GM23338 (cell line): ENCODE results near the gene OMP. TPM values are rescaled to one million over a fixed set of nuclear protein-coding genes. Genes with fewer than 3 reads are reported as not detected.

ENCODE experiments used
- ATAC-seq: fragments of 200-7000 bp; cut with Tn5 transposase; 3 replicates; pipeline ENCODE4 v1.9.1; 2020
- DNase-seq: peaks from one replicate; pipeline ENCODE4 v3.0.0-alpha.2; 2015; ENCODE audit warnings: low spot score
- H2AFZ ChIP-seq: fragments of 200-600 bp; sonication (generic); 2 replicates; pipeline ENCODE4 v1.8.0; 2016; ENCODE audit warnings: antibody characterized with exemption, mild to moderate bottlenecking, moderate library complexity
- H3F3A ChIP-seq: fragments of 200-600 bp; sonication (generic); replicated peaks from 2 replicates; pipeline ENCODE4 v1.8.0; 2017; ENCODE audit warnings: antibody characterized with exemption, mixed run types, low read depth
- H3K27ac ChIP-seq: fragments of 200-600 bp; sonication (generic); 2 replicates; pipeline ENCODE4 v1.6.1; 2016; ENCODE audit warnings: low read depth
- H3K27me3 ChIP-seq: fragments of 200-600 bp; sonication (generic); 2 replicates; pipeline ENCODE4 v1.8.0; 2016; ENCODE audit warnings: mild to moderate bottlenecking, mixed run types, moderate library complexity; ENCODE audit not compliant: insufficient read depth
- H3K36me3 ChIP-seq: fragments of 200-600 bp; sonication (generic); 2 replicates; pipeline ENCODE4 v1.8.0; 2016; ENCODE audit warnings: mild to moderate bottlenecking; ENCODE audit not compliant: insufficient read depth
- H3K4me1 ChIP-seq: fragments of 200-600 bp; sonication (generic); 2 replicates; pipeline ENCODE4 v1.8.0; 2016; ENCODE audit warnings: mild to moderate bottlenecking, moderate library complexity; ENCODE audit not compliant: insufficient read depth
- H3K4me2 ChIP-seq: fragments of 200-600 bp; sonication (generic); 2 replicates; pipeline ENCODE4 v1.7.1; 2017; ENCODE audit warnings: mixed run types
- H3K4me3 ChIP-seq: fragments of 200-600 bp; sonication (generic); 2 replicates; pipeline ENCODE4 v1.6.1; 2016; ENCODE audit warnings: mixed run types
- H3K79me2 ChIP-seq: fragments of 200-600 bp; sonication (generic); replicated peaks from 2 replicates; pipeline ENCODE4 v1.8.0; 2017; ENCODE audit warnings: mild to moderate bottlenecking; ENCODE audit not compliant: insufficient read depth
- H3K9me2 ChIP-seq: fragments of 200-600 bp; sonication (generic); 2 replicates; pipeline ENCODE4 v1.8.0; 2017; ENCODE audit not compliant: insufficient read depth
- H4K20me1 ChIP-seq: fragments of 200-600 bp; sonication (generic); replicated peaks from 2 replicates; pipeline ENCODE4 v1.8.0; 2017; ENCODE audit warnings: mild to moderate bottlenecking; ENCODE audit not compliant: insufficient read depth
- H3K27ac Mint-ChIP-seq: 2 replicates; pipeline ENCODE4 v1.8.0; 2020; ENCODE audit warnings: inconsistent platforms, mild to moderate bottlenecking, moderate library complexity, mixed read lengths
- H3K27me3 Mint-ChIP-seq: 3 replicates; pipeline ENCODE4 v1.8.0; 2022; ENCODE audit warnings: low read depth, mild to moderate bottlenecking, moderate library complexity, mixed read lengths, inconsistent platforms; ENCODE audit not compliant: insufficient read depth, poor library complexity
- H3K36me3 Mint-ChIP-seq: 3 replicates; pipeline ENCODE4 v1.8.0; 2021; ENCODE audit warnings: low read depth, mild to moderate bottlenecking, inconsistent platforms, moderate library complexity, mixed read lengths
- H3K4me1 Mint-ChIP-seq: 3 replicates; pipeline ENCODE4 v1.8.0; 2020; ENCODE audit warnings: mild to moderate bottlenecking, inconsistent platforms, mixed read lengths
- H3K4me3 Mint-ChIP-seq: 3 replicates; pipeline ENCODE4 v1.8.0; 2021; ENCODE audit warnings: moderate library complexity, mild to moderate bottlenecking, inconsistent platforms, mixed read lengths
- H3K9me3 Mint-ChIP-seq: 3 replicates; pipeline ENCODE4 v1.8.0; 2020; ENCODE audit warnings: moderate library complexity, mild to moderate bottlenecking, inconsistent platforms, mixed read lengths
- CTCF ChIP-seq, 2 experiments: fragments of 200-600 bp in 1 of 2; sonication (generic) in 1 of 2; conservative IDR thresholded peaks; 2 replicates each; pipeline versions ENCODE4 v1.5.1 to v1.6.1; 2016 to 2017; ENCODE audit warnings: antibody characterized with exemption in 2 of 2, low read depth in 2 of 2, mild to moderate bottlenecking in 2 of 2, moderate library complexity in 1 of 2
- ETS1 ChIP-seq: IDR thresholded peaks from 2 replicates; pipeline ENCODE4 v1.6.1; 2016; ENCODE audit warnings: antibody characterized with exemption
- EZH2 ChIP-seq: fragments of 200-600 bp; sonication (generic); IDR thresholded peaks from one replicate; pipeline ENCODE4 v1.8.0; 2017; ENCODE audit warnings: antibody characterized with exemption, mild to moderate bottlenecking, low read depth; ENCODE audit not compliant: unreplicated experiment
- EZH2phosphoT487 ChIP-seq: fragments of 200-600 bp; sonication (generic); IDR thresholded peaks from one replicate; pipeline ENCODE4 v1.8.1; 2018; ENCODE audit warnings: antibody characterized with exemption; ENCODE audit not compliant: unreplicated experiment
- NANOG ChIP-seq: IDR thresholded peaks from 2 replicates; pipeline ENCODE4 v1.6.1; 2016; ENCODE audit warnings: antibody characterized with exemption, borderline replicate concordance
- POLR2AphosphoS5 ChIP-seq: IDR thresholded peaks from 2 replicates; pipeline ENCODE4 v1.6.1; 2016; ENCODE audit warnings: antibody characterized with exemption, low read depth
- STAT1 ChIP-seq: IDR thresholded peaks from one replicate; pipeline ENCODE4 v1.6.1; 2016; ENCODE audit warnings: antibody characterized with exemption; ENCODE audit not compliant: unreplicated experiment
- ZNF462 ChIP-seq: fragments of 250-450 bp; sonication (Bioruptor Pico); IDR thresholded peaks from 2 replicates; pipeline ENCODE4 v1.5.0; 2020; ENCODE audit warnings: mild to moderate bottlenecking, moderate library complexity
- polyA plus RNA-seq: library from polyadenylated mRNA; unstranded; fragments of >200 nt; fragmentation: Nextera tagmentation; extraction: Ambion mirVana; gene quantifications from 2 replicates; pipeline ENCODE4 v1.2.1, GENCODE V29; 2016
- total RNA-seq: library from RNA; depleted of rRNA; stranded (reverse); fragments of >200 nt; shearing (Covaris generic); gene quantifications from 2 replicates; pipeline ENCODE4 v1.2.3, GENCODE V29; 2014

Gene OMP
- total and polyA plus RNA-seq, 2 experiments from 2014 or later = 1.0 TPM; not detected in 1

- Histone ChIP-seq H2AFZ (no peak overlapping the region), H3F3A (0 out of 2 replicates have a peak, but pooled peaks cover 4% of the 10 kb centered on the region), H3K27me3 (no peaks in the 10 kb centered on the region), H3K4me2 (no peak overlapping the region), H4K20me1 (no peaks in the 10 kb centered on the region), H3K4me3 (no peak overlapping the region), H3K79me2 (no peaks in the 10 kb centered on the region), H3K27ac (no peak overlapping the region), H3K36me3 (no peaks in the 10 kb centered on the region), H3K9me2 (no peaks in the 10 kb centered on the region), H3K4me1 (peaks cover 8% of the 10 kb centered on the region)
- DNase-seq (no peak), ATAC-seq (no peak)
- H3K36me3 Mint-ChIP-seq = no peaks in the 10 kb centered on the region
- H3K27me3 Mint-ChIP-seq = peaks cover 11% of the 10 kb centered on the region
- H3K9me3 Mint-ChIP-seq = no peaks in the 10 kb centered on the region
- no peak for TF ChIP-seq CTCF (conservative IDR thresholded peaks at IDR 0.05; ENCODE audit: low read depth in 2 of 2)
- no peak for TF ChIP-seq STAT1
- no peak for TF ChIP-seq EZH2
- no peak for TF ChIP-seq ETS1
- no peak for TF ChIP-seq POLR2AphosphoS5
- no peak for TF ChIP-seq NANOG
- TF ChIP-seq EZH2phosphoT487 = no peak
- no peak for TF ChIP-seq ZNF462 (CRISPR knock-in tag)
- no peak overlapping the region for H3K27ac Mint-ChIP-seq
- peaks cover 24% of the 10 kb centered on the region for H3K4me1 Mint-ChIP-seq
- no peak overlapping the region; the same call in 2 of the 3 replicates for H3K4me3 Mint-ChIP-seq
These were observed 26.6 kb downstream of the OMP start for GRCh38 chr11:77129069-77129841.
